K562 (cell line): ENCODE results near the gene MAML3. TPM values are rescaled to one million over a fixed set of nuclear protein-coding genes. Genes with fewer than 3 reads are reported as not detected.

Source experiments
- ATAC-seq: fragments of 200-7000 bp; cut with Tn5 transposase; 3 replicates; pipeline ENCODE4 v1.9.1; 2020; ENCODE audit warnings: moderate library complexity
- BruUV-seq: library from RNA; stranded (reverse); fragments of 400-500 nt; replicated peaks from 2 replicates; lab custom pipeline; 2021; lab: Mats Ljungman, UMichigan
- CTCF ChIA-PET: fragments of 300-600 bp; formaldehyde crosslinking; extraction: SDS; loops from one replicate; lab custom pipeline; 2021; ENCODE audit warnings: low intra/inter-chr PET ratio; lab: Yijun Ruan, JAX
- POLR2A ChIA-PET: fragments of 300-600, 350-650 bp; sonication (Branson Sonifier 250); formaldehyde crosslinking; extraction: SDS; loops from one replicate; lab custom pipeline; 2021; ENCODE audit warnings: antibody characterized with exemption, inconsistent platforms; lab: Yijun Ruan, JAX
- DNase-seq, 4 experiments: peaks; one replicate each; pipeline versions ENCODE4 v3.0.0 to v3.0.0-alpha.2; 2011 to 2018; ENCODE audit warnings: low spot score in 3 of 4, mixed read lengths in 3 of 4; ENCODE audit errors: extremely low read depth in 1 of 4
- FAIRE-seq: peaks from 2 replicates; lab custom pipeline; 2011; peaks lifted over from hg19 to GRCh38; lab: Jason Lieb, UNC
- H2AFZ ChIP-seq: 2 replicates; pipeline ENCODE4 v1.6.0; 2011; ENCODE audit warnings: low read depth, low read length, control low read depth, inconsistent platforms
- H3K27ac ChIP-seq: fragments of 200-600 bp; 3 replicates; pipeline ENCODE4 v1.8.0; 2011; ENCODE audit warnings: low read depth, mild to moderate bottlenecking, control low read depth, inconsistent platforms, low read length, moderate library complexity, mixed read lengths; ENCODE audit errors: extremely low read depth
- H3K27me3 ChIP-seq, 2 experiments: fragments of 300-600 bp in 1 of 2; 2 replicates in 1 of 2; 3 replicates in 1 of 2; pipeline versions ENCODE4 v1.6.0 to v1.8.0; 2011; ENCODE audit warnings: inconsistent platforms in 2 of 2, low read length in 2 of 2, mild to moderate bottlenecking in 1 of 2, mixed read lengths in 1 of 2, moderate library complexity in 1 of 2; ENCODE audit not compliant: control insufficient read depth in 2 of 2, insufficient read depth in 2 of 2
- H3K36me3 ChIP-seq: fragments of 300-600 bp; 3 replicates; pipeline ENCODE4 v1.8.0; 2011; ENCODE audit warnings: mild to moderate bottlenecking, low read length, inconsistent platforms; ENCODE audit not compliant: control insufficient read depth, insufficient read depth
- H3K4me1 ChIP-seq, 2 experiments: fragments of 200-600 bp in 1 of 2; replicated peaks in 1 of 2; 2 replicates in 1 of 2; 3 replicates in 1 of 2; pipeline versions ENCODE4 v1.5.1 to v1.8.0; 2011; ENCODE audit warnings: inconsistent platforms in 2 of 2, low read length in 2 of 2, mild to moderate bottlenecking in 1 of 2, mixed read lengths in 1 of 2, moderate library complexity in 1 of 2; ENCODE audit not compliant: control insufficient read depth in 2 of 2, insufficient read depth in 2 of 2
- H3K4me2 ChIP-seq: 2 replicates; pipeline ENCODE4 v1.6.1; 2011; ENCODE audit warnings: low read length, control low read depth, inconsistent platforms, mixed read lengths; ENCODE audit not compliant: insufficient read depth
- H3K4me3 ChIP-seq: fragments of 200-600 bp; sonication (generic), shearing (Covaris generic); 2 replicates; pipeline ENCODE4 v1.5.1; 2016; ENCODE audit warnings: control low read depth, inconsistent platforms
- H3K79me2 ChIP-seq: fragments of 200-600 bp; 3 replicates; pipeline ENCODE4 v1.8.0; 2011; ENCODE audit warnings: low read length, inconsistent platforms; ENCODE audit not compliant: control insufficient read depth, insufficient read depth
- H3K9ac ChIP-seq, 2 experiments: 2 replicates each; pipeline versions ENCODE4 v1.6.0 to v1.6.1; 2011; ENCODE audit warnings: low read depth in 2 of 2, low read length in 2 of 2, control low read depth in 1 of 2, inconsistent platforms in 1 of 2, mild to moderate bottlenecking in 1 of 2, mixed read lengths in 1 of 2; ENCODE audit not compliant: insufficient read depth in 1 of 2
- H3K9me1 ChIP-seq: one replicate; pipeline ENCODE4 v1.6.0; 2011; ENCODE audit warnings: inconsistent platforms, mild to moderate bottlenecking, low read length, moderate library complexity; ENCODE audit not compliant: control insufficient read depth, insufficient read depth
- H3K9me3 ChIP-seq: replicated peaks from 2 replicates; pipeline ENCODE4 v1.5.1; 2011; ENCODE audit warnings: low read depth, low read length, inconsistent platforms; ENCODE audit not compliant: control insufficient read depth, insufficient read depth
- H4K20me1 ChIP-seq: replicated peaks from 2 replicates; pipeline ENCODE4 v1.6.1; 2011; ENCODE audit warnings: low read length, inconsistent platforms, mixed read lengths; ENCODE audit not compliant: control insufficient read depth, insufficient read depth
- ARID3B ChIP-seq: fragments of 250-450 bp; sonication (Bioruptor Pico); IDR thresholded peaks from 2 replicates; pipeline ENCODE4 v1.4.0; 2020; ENCODE audit warnings: borderline replicate concordance
- BHLHE40 ChIP-seq: IDR thresholded peaks from 2 replicates; pipeline ENCODE4 v1.6.1; 2011; ENCODE audit warnings: low read length, improper control_type of control experiment
- CEBPG ChIP-seq, 3 experiments: fragments of 200-800 bp in 1 of 3; sonication (Bioruptor generic) in 1 of 3; sonication (generic) in 1 of 3; formaldehyde crosslinking in 1 of 3; IDR thresholded peaks in 2 of 3; conservative IDR thresholded peaks in 1 of 3; 2 replicates each; pipeline versions ENCODE4 v1.6.1 to v1.8.0; 2016 to 2022; ENCODE audit warnings: missing compliant biosample characterization in 2 of 3, missing genetic modification characterization in 2 of 3, mild to moderate bottlenecking in 1 of 3, missing genetic modification reagents in 1 of 3
- CHD2 ChIP-seq: IDR thresholded peaks from 2 replicates; pipeline ENCODE4 v1.6.1; 2011; ENCODE audit warnings: low read depth, low read length
- KDM1A ChIP-seq, 2 experiments: fragments of 450-650 bp; IDR thresholded peaks; 2 replicates each; pipeline ENCODE4 v1.6.1; 2016; ENCODE audit warnings: mild to moderate bottlenecking in 2 of 2
- SFPQ ChIP-seq: fragments of 200-400 bp; formaldehyde crosslinking; IDR thresholded peaks from 2 replicates; pipeline ENCODE4 v1.6.1; 2017; ENCODE audit warnings: mild to moderate bottlenecking, low read depth, low read length, moderate library complexity
- SRSF7 ChIP-seq: fragments of 200-400 bp; formaldehyde crosslinking; optimal IDR thresholded peaks from 2 replicates; pipeline ENCODE3; 2017; ENCODE audit warnings: mild to moderate bottlenecking, low read depth, low read length
- TEAD2 ChIP-seq: fragments of 450-650 bp; IDR thresholded peaks from 2 replicates; pipeline ENCODE4 v1.6.1; 2016; ENCODE audit warnings: missing genetic modification characterization, control low read depth, missing compliant biosample characterization
- TEAD4 ChIP-seq, 2 experiments: sonication (generic) in 1 of 2; formaldehyde crosslinking in 1 of 2; IDR thresholded peaks; 2 replicates each; pipeline versions ENCODE4 v1.6.1 to v1.8.0; 2012 to 2022; ENCODE audit warnings: borderline replicate concordance in 1 of 2, inconsistent platforms in 1 of 2, low read length in 1 of 2, mild to moderate bottlenecking in 1 of 2, missing genetic modification reagents in 1 of 2
- ZNF324 ChIP-seq: fragments of 250-450 bp; sonication (Bioruptor Pico); IDR thresholded peaks from 2 replicates; pipeline ENCODE4 v1.4.0; 2020; ENCODE audit warnings: mild to moderate bottlenecking
- ZNF445 ChIP-seq: fragments of 250-450 bp; sonication (Bioruptor Pico); IDR thresholded peaks from 2 replicates; pipeline ENCODE4 v1.4.0; 2020; ENCODE audit warnings: low read depth, mild to moderate bottlenecking, moderate library complexity
- ZNF778 ChIP-seq: fragments of 450-650 bp; formaldehyde crosslinking; IDR thresholded peaks from 2 replicates; pipeline ENCODE4 v1.4.0; 2020; ENCODE audit warnings: mild to moderate bottlenecking, moderate library complexity
- in situ Hi-C: fragments of 300-500 bp; cut with MboI; formaldehyde crosslinking; loops from 4 replicates; pipeline ENCODE4 v1.15.0; 2018; ENCODE audit warnings: inconsistent platforms, mixed read lengths
- intact Hi-C: fragments of 100-400 bp; cut with micrococcal nuclease; formaldehyde crosslinking; loops from 2 replicates; pipeline ENCODE4 v1.14.2; 2022
- polyA plus RNA-seq, 8 experiments: library from polyadenylated mRNA; depleted of rRNA in 4 of 8; stranded (reverse) in 5 of 8; unstranded in 3 of 8; fragments of >200 nt; fragmentation: Nextera tagmentation in 2 of 8; fragmentation: Illumina TruSeq in 1 of 8; extraction: Ambion mirVana in 2 of 8; extraction: Trizol in 1 of 8; gene quantifications; 2 replicates each; pipeline versions ENCODE4 v1.2.1 to v1.2.3, GENCODE V29; 2011 to 2014; ENCODE audit warnings: inconsistent platforms in 1 of 8, missing spikeins in 1 of 8
- total RNA-seq, 7 experiments: library from RNA; depleted of rRNA in 6 of 7; stranded (reverse); fragments of >200 nt in 6 of 7; fragmentation: Illumina TruSeq in 2 of 7; extraction: Trizol in 2 of 7; gene quantifications; 2 replicates each; pipeline versions ENCODE4 v1.2.1 to v1.2.3, GENCODE V29; 2011 to 2021; ENCODE audit warnings: low replicate concordance in 1 of 7

MAML3 gene
- total and polyA plus RNA-seq, 9 of the 15 experiments (the other 6 are each of a cell fraction or from before 2014, with no cell fraction given) = 0.01 to 0.55 (median 0.25) TPM

GRCh38 chr4:139847602-139848001, 306.4 kb downstream of the MAML3 start:
- ChIA-PET POLR2A (no interaction called here), CTCF (no interaction called here)
- in situ Hi-C loops (no loop called here), intact Hi-C loops (no loop called here)
- H3K9me3 ChIP-seq = no peaks in the 10 kb centered on the region
- H3K9ac ChIP-seq = no peak overlapping the region
- ATAC-seq (no peak), DNase-seq (no peak), FAIRE-seq (no peak)
- H3K79me2 ChIP-seq = no peaks in the 10 kb centered on the region
- H3K4me1 ChIP-seq = no peaks in the 10 kb centered on the region
- H3K4me3 ChIP-seq = no peak overlapping the region
- no TSS peak for BruUV-seq
- no peaks in the 10 kb centered on the region for H4K20me1 ChIP-seq
- no peak overlapping the region for H3K4me2 ChIP-seq
- no peak overlapping the region for H2AFZ ChIP-seq
- H3K36me3 ChIP-seq = no peaks in the 10 kb centered on the region
- H3K9me1 ChIP-seq = no peaks in the 10 kb centered on the region
- H3K27me3 ChIP-seq = peaks cover 0 to 11% of the 10 kb centered on the region in 2 experiments; a peak in 2 of 5 replicates
- H3K27ac ChIP-seq = no peak overlapping the region
- TF ChIP-seq BHLHE40 (no peak), ZNF324 (CRISPR knock-in tag) (no peak), ARID3B (CRISPR knock-in tag) (no peak), KDM1A (IDR thresholded peaks at IDR 0.05) (no peak), TEAD4 (IDR thresholded peaks at IDR 0.05; ENCODE audit: low read length) (no peak), TEAD4 (CRISPR knock-in tag; IDR thresholded peaks at IDR 0.05; ENCODE audit: borderline replicate concordance) (no peak), CHD2 (no peak), SRSF7 (no peak), ZNF778 (CRISPR knock-in tag) (no peak), TEAD2 (tag) (no peak), SFPQ (no peak), ZNF445 (no peak), CEBPG (CRISPR knock-in tag; IDR thresholded peaks at IDR 0.05) (no peak), CEBPG (tag; conservative IDR thresholded peaks at IDR 0.05 in 1 of 2, IDR thresholded peaks at IDR 0.05 in 1 of 2) (no peak)
